ENCODE results near the gene WNK1. TPM values are rescaled to one million over a fixed set of nuclear protein-coding genes. Genes with fewer than 3 reads are reported as not detected.

WNK1 gene
- total and polyA plus RNA-seq, 2 experiments from 2014 or later: 41.5 to 47.2 TPM

DNA sequence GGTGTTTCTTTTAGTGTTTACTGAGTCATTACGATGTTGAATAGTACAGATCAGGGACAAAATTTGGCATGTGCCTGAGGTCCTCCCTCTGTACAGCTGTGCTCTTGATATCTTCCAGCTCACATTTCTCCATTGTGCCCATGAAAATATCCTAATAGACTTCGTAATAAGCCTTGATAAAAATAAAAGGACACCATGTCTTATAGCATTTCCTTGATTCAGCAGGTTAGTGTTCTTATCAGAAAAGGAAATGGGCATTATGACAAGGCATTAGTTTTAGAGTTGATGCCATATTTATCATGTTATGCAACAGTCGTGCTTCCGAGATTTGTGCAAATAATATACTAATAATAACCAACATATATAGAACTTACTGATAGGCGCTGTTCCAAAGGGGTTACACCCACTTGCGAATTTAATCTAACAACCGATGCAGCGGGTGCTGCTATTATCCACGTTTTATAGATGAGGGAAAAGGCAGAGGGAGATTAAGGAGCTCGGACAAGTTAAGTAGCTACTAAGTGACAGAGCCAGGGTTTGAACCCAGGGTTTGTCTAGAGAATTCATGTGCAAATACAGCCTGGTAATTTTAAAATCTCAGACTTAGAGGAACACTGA is 15.1 kb upstream of the WNK1 start:
- Histone ChIP-seq H3K4me3 (no peak overlapping the region), H3K4me2 (ENCODE audit: unreplicated experiment) (no peak overlapping the region), H3K27me3 (replicated peaks; ENCODE audit: insufficient read depth) (0 out of 2 replicates have a peak, but pooled peaks cover 4% of the 10 kb centered on the region), H3F3A (ENCODE audit: insufficient read depth) (no peaks in the 10 kb centered on the region), H3K79me2 (ENCODE audit: insufficient read depth) (no peaks in the 10 kb centered on the region), H3K9me3 (ENCODE audit: low read depth) (no peaks in the 10 kb centered on the region), H3K27ac (no peak overlapping the region), H4K20me1 (ENCODE audit: insufficient read depth) (no peaks in the 10 kb centered on the region), H3K36me3 (ENCODE audit: low read depth) (no peaks in the 10 kb centered on the region), H3K9me2 (ENCODE audit: insufficient read depth) (no peaks in the 10 kb centered on the region), H2AFZ (no peak overlapping the region), H3K4me1 (ENCODE audit: insufficient read depth) (no peaks in the 10 kb centered on the region), H3K9ac (no peak overlapping the region)
- 68 to 70% methylated on average over 10 of the region's 10 CpGs for WGBS, 2 experiments (ENCODE audit: low coverage in 1 of 2, low lambda C conversion rate in 2 of 2, missing lambda C conversion rate in 2 of 2)
- in situ Hi-C loops (cut with MboI): no loop called here
- DNase-seq: no peak
- TF ChIP-seq EZH2phosphoT487 (IDR thresholded peaks at IDR 0.05; ENCODE audit: insufficient read depth, low read depth): no peak
- TF ChIP-seq EZH2 (IDR thresholded peaks at IDR 0.05; ENCODE audit: insufficient read depth, poor library complexity, severe bottlenecking): no peak

DNA sequence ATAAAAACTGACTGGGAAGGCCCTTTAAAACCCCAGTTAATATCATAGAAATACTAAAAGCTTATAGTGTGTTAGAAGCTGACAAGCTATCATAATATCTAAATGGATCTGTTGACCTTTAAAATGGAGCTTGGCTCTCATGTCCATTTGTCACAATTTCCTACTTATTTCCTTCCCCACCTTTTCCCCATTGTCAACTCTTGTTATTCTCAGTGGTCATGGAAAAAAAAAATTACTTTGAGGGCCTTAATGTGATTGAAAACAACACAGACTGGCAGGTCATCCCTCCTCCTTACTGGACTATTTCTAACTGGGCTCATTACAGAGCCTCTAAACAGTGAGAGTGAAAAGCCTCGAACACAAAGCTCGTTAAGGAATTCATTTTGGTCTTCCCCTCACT is 13.7 kb upstream of the WNK1 start:
- no peaks in the 10 kb centered on the region for H3K79me2 ChIP-seq (ENCODE audit: insufficient read depth)
- in situ Hi-C loops (cut with MboI): no loop called here
- no peak overlapping the region for H3K27ac ChIP-seq
- H3K4me3 ChIP-seq: no peak overlapping the region
- no peak overlapping the region for H2AFZ ChIP-seq
- no peak for DNase-seq
- no peak overlapping the region for H3K4me2 ChIP-seq (ENCODE audit: unreplicated experiment)
- no peaks in the 10 kb centered on the region for H4K20me1 ChIP-seq (ENCODE audit: insufficient read depth)
- TF ChIP-seq EZH2phosphoT487 (IDR thresholded peaks at IDR 0.05; ENCODE audit: insufficient read depth, low read depth): no peak
- TF ChIP-seq EZH2 (IDR thresholded peaks at IDR 0.05; ENCODE audit: insufficient read depth, poor library complexity, severe bottlenecking): no peak
- no peaks in the 10 kb centered on the region for H3F3A ChIP-seq (ENCODE audit: insufficient read depth)
- WGBS, 2 experiments (ENCODE audit: low coverage in 1 of 2, low lambda C conversion rate in 2 of 2, missing lambda C conversion rate in 2 of 2): 89 to 100% methylated on average over 2 of the region's 2 CpGs
- H3K4me1 ChIP-seq (ENCODE audit: insufficient read depth): no peaks in the 10 kb centered on the region
- H3K9ac ChIP-seq: no peak overlapping the region
- no peaks in the 10 kb centered on the region for H3K9me2 ChIP-seq (ENCODE audit: insufficient read depth)
- 0 out of 2 replicates have a peak, but pooled peaks cover 4% of the 10 kb centered on the region for H3K27me3 ChIP-seq (replicated peaks; ENCODE audit: insufficient read depth)
- H3K36me3 ChIP-seq (ENCODE audit: low read depth): no peaks in the 10 kb centered on the region
- H3K9me3 ChIP-seq (ENCODE audit: low read depth): no peaks in the 10 kb centered on the region

DNA sequence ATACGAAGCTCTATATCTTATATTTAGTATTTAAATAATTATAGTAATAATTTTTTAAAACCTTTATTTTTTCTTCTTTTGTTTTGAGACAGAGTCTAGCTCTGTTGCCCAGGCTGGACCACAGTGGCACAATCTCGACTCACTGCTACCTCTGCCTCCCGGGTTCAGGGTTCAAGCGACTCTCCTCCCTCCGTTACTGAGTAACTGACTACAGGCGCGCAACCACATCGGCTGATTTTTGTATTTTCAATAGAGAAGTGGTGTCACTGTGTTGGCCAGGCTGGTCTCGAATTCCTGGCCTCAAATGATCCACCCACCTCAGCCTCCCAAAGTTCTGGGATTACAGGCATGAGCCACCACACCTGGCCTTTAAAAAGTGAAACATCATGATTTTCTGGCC is 13.0 kb upstream of the WNK1 start:
- H2AFZ ChIP-seq: no peak overlapping the region
- no peaks in the 10 kb centered on the region for H3F3A ChIP-seq (ENCODE audit: insufficient read depth)
- H3K4me1 ChIP-seq (ENCODE audit: insufficient read depth): no peaks in the 10 kb centered on the region
- no peaks in the 10 kb centered on the region for H3K9me3 ChIP-seq (ENCODE audit: low read depth)
- no peak overlapping the region for H3K9ac ChIP-seq
- no peaks in the 10 kb centered on the region for H4K20me1 ChIP-seq (ENCODE audit: insufficient read depth)
- no peaks in the 10 kb centered on the region for H3K79me2 ChIP-seq (ENCODE audit: insufficient read depth)
- 0 out of 2 replicates have a peak, but pooled peaks cover 4% of the 10 kb centered on the region for H3K27me3 ChIP-seq (replicated peaks; ENCODE audit: insufficient read depth)
- H3K4me2 ChIP-seq (ENCODE audit: unreplicated experiment): no peak overlapping the region
- no peak for DNase-seq
- in situ Hi-C loops (cut with MboI): no loop called here
- no peaks in the 10 kb centered on the region for H3K9me2 ChIP-seq (ENCODE audit: insufficient read depth)
- TF ChIP-seq EZH2phosphoT487 (IDR thresholded peaks at IDR 0.05; ENCODE audit: insufficient read depth, low read depth) (no peak), EZH2 (IDR thresholded peaks at IDR 0.05; ENCODE audit: insufficient read depth, poor library complexity, severe bottlenecking) (no peak)
- H3K36me3 ChIP-seq (ENCODE audit: low read depth): no peaks in the 10 kb centered on the region
- WGBS, 2 experiments (ENCODE audit: low coverage in 1 of 2, low lambda C conversion rate in 2 of 2, missing lambda C conversion rate in 2 of 2): 87 to 89% methylated on average over 9 of the region's 9 CpGs
- H3K27ac ChIP-seq: no peak overlapping the region
- no peak overlapping the region for H3K4me3 ChIP-seq

DNA sequence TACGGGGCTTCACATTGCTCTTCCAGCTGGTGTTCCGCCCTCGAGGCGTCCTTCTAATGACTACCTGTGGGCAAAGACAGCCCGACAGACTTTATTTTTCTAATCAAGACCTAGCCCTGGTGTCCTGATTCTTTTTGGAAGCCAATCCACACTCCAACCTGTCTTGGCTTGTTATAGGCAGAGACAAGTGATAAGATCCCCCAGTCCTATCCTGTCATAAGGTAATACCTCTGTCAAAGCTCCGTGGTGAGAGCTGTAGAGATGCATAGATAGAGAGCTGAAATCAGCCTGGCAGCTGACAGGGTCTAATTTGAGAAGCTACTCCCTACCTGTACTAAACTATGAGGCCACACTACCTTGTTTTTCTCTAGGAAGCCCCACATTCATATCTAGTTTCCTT is 11.5 kb upstream of the WNK1 start:
- no peak overlapping the region for H3K4me3 ChIP-seq
- no peak overlapping the region for H3K27ac ChIP-seq
- H3K79me2 ChIP-seq (ENCODE audit: insufficient read depth): no peaks in the 10 kb centered on the region
- in situ Hi-C loops (cut with MboI): no loop called here
- no peaks in the 10 kb centered on the region for H3K9me2 ChIP-seq (ENCODE audit: insufficient read depth)
- no peak overlapping the region for H2AFZ ChIP-seq
- no peak overlapping the region for H3K4me2 ChIP-seq (ENCODE audit: unreplicated experiment)
- no peaks in the 10 kb centered on the region for H3K36me3 ChIP-seq (ENCODE audit: low read depth)
- H3K9me3 ChIP-seq (ENCODE audit: low read depth): no peaks in the 10 kb centered on the region
- no peak for TF ChIP-seq EZH2phosphoT487 (IDR thresholded peaks at IDR 0.05; ENCODE audit: insufficient read depth, low read depth)
- TF ChIP-seq EZH2 (IDR thresholded peaks at IDR 0.05; ENCODE audit: insufficient read depth, poor library complexity, severe bottlenecking): no peak
- H3K9ac ChIP-seq: no peak overlapping the region
- no peaks in the 10 kb centered on the region for H3F3A ChIP-seq (ENCODE audit: insufficient read depth)
- H3K27me3 ChIP-seq (replicated peaks; ENCODE audit: insufficient read depth): no peaks in the 10 kb centered on the region
- no peak for DNase-seq
- H3K4me1 ChIP-seq (ENCODE audit: insufficient read depth): no peaks in the 10 kb centered on the region
- 80 to 86% methylated on average over 6 of the region's 6 CpGs for WGBS, 2 experiments (ENCODE audit: low coverage in 1 of 2, low lambda C conversion rate in 2 of 2, missing lambda C conversion rate in 2 of 2)
- H4K20me1 ChIP-seq (ENCODE audit: insufficient read depth): no peaks in the 10 kb centered on the region
